HEK293 (cell line): ENCODE measurements around the gene CXorf38.

Source experiments
- HIC1 ChIP-seq: fragments of 450-650 bp; formaldehyde crosslinking; IDR thresholded peaks from 2 replicates; pipeline ENCODE4 v1.5.1; 2016; ENCODE audit warnings: missing biosample characterization, missing genetic modification characterization
- HOXA7 ChIP-seq: sonication (generic); formaldehyde crosslinking; IDR thresholded peaks from 2 replicates; pipeline ENCODE4 v1.8.1; 2022; ENCODE audit warnings: missing genetic modification reagents, borderline replicate concordance
- KLF8 ChIP-seq: fragments of 450-650 bp; formaldehyde crosslinking; IDR thresholded peaks from 2 replicates; pipeline ENCODE4 v1.5.1; 2016; ENCODE audit warnings: missing biosample characterization, missing genetic modification characterization
- PBX3 ChIP-seq: sonication (generic); formaldehyde crosslinking; IDR thresholded peaks from 2 replicates; pipeline ENCODE4 v1.8.1; 2022; ENCODE audit warnings: mild to moderate bottlenecking, moderate library complexity, missing genetic modification reagents
- PRDM1 ChIP-seq: fragments of 450-650 bp; formaldehyde crosslinking; IDR thresholded peaks from 2 replicates; pipeline ENCODE4; 2016; ENCODE audit warnings: missing biosample characterization, missing genetic modification characterization
- PRDM6 ChIP-seq: fragments of 450-650 bp; formaldehyde crosslinking; IDR thresholded peaks from 2 replicates; pipeline ENCODE4 v1.5.1; 2017; ENCODE audit warnings: missing biosample characterization, missing genetic modification characterization
- YY1 ChIP-seq: fragments of 450-650 bp; formaldehyde crosslinking; IDR thresholded peaks from 2 replicates; pipeline ENCODE4 v1.5.1; 2018; ENCODE audit warnings: missing biosample characterization, missing genetic modification characterization
- ZBTB48 ChIP-seq: fragments of 450-650 bp; formaldehyde crosslinking; IDR thresholded peaks from 2 replicates; pipeline ENCODE4 v1.5.1; 2016; ENCODE audit warnings: missing biosample characterization, missing genetic modification characterization
- ZFP41 ChIP-seq: fragments of 450-650 bp; formaldehyde crosslinking; IDR thresholded peaks from 2 replicates; pipeline ENCODE4 v1.5.1; 2016; ENCODE audit warnings: missing biosample characterization, missing genetic modification characterization, borderline replicate concordance
- ZIC2 ChIP-seq: fragments of 450-650 bp; formaldehyde crosslinking; IDR thresholded peaks from 2 replicates; pipeline ENCODE4 v1.5.1; 2016; ENCODE audit warnings: missing biosample characterization, missing genetic modification characterization
- ZNF138 ChIP-seq: fragments of 450-650 bp; formaldehyde crosslinking; IDR thresholded peaks from 2 replicates; pipeline ENCODE4 v1.5.1; 2016; ENCODE audit warnings: missing biosample characterization, missing genetic modification characterization, borderline replicate concordance
- ZNF140 ChIP-seq: fragments of 450-650 bp; formaldehyde crosslinking; IDR thresholded peaks from 2 replicates; pipeline ENCODE4 v1.5.1; 2016; ENCODE audit warnings: missing biosample characterization, missing genetic modification characterization
- ZNF169 ChIP-seq: fragments of 450-650 bp; formaldehyde crosslinking; IDR thresholded peaks from 2 replicates; pipeline ENCODE4 v1.5.1; 2016; ENCODE audit warnings: missing biosample characterization, missing genetic modification characterization
- ZNF184 ChIP-seq: fragments of 450-650 bp; IDR thresholded peaks from 2 replicates; pipeline ENCODE4 v1.5.1; 2018; ENCODE audit warnings: missing biosample characterization, mild to moderate bottlenecking, missing genetic modification characterization
- ZNF221 ChIP-seq: fragments of 450-650 bp; formaldehyde crosslinking; IDR thresholded peaks from 2 replicates; pipeline ENCODE4 v1.5.1; 2017; ENCODE audit warnings: missing biosample characterization, missing genetic modification characterization, borderline replicate concordance
- ZNF341 ChIP-seq: fragments of 450-650 bp; formaldehyde crosslinking; IDR thresholded peaks from 2 replicates; pipeline ENCODE4; 2016; ENCODE audit warnings: low read depth, missing biosample characterization, missing genetic modification characterization
- ZNF37A ChIP-seq: fragments of 450-650 bp; IDR thresholded peaks from 2 replicates; pipeline ENCODE4 v1.5.1; 2018; ENCODE audit warnings: missing biosample characterization, missing genetic modification characterization
- ZNF423 ChIP-seq: fragments of 450-650 bp; formaldehyde crosslinking; IDR thresholded peaks from 2 replicates; pipeline ENCODE4 v1.5.1; 2016; ENCODE audit warnings: missing biosample characterization, missing genetic modification characterization
- ZNF501 ChIP-seq: fragments of 450-650 bp; formaldehyde crosslinking; IDR thresholded peaks from 2 replicates; pipeline ENCODE4 v1.5.1; 2016; ENCODE audit warnings: missing biosample characterization, missing genetic modification characterization
- ZNF549 ChIP-seq: fragments of 450-650 bp; IDR thresholded peaks from 2 replicates; pipeline ENCODE4 v1.5.1; 2018; ENCODE audit warnings: missing biosample characterization, missing genetic modification characterization, mild to moderate bottlenecking, inconsistent platforms, moderate library complexity
- ZNF585B ChIP-seq: fragments of 450-650 bp; formaldehyde crosslinking; IDR thresholded peaks from 2 replicates; pipeline ENCODE4 v1.5.1; 2016; ENCODE audit warnings: missing biosample characterization, missing genetic modification characterization
- ZNF600 ChIP-seq: fragments of 450-650 bp; formaldehyde crosslinking; IDR thresholded peaks from 2 replicates; pipeline ENCODE4 v1.5.1; 2016; ENCODE audit warnings: missing biosample characterization, missing genetic modification characterization
- ZNF621 ChIP-seq: fragments of 450-650 bp; formaldehyde crosslinking; IDR thresholded peaks from 2 replicates; pipeline ENCODE4 v1.5.1; 2017; ENCODE audit warnings: missing biosample characterization, missing genetic modification characterization
- ZNF654 ChIP-seq: fragments of 450-650 bp; formaldehyde crosslinking; IDR thresholded peaks from 2 replicates; pipeline ENCODE4 v1.5.1; 2016; ENCODE audit warnings: low read depth, missing biosample characterization, missing genetic modification characterization
- ZNF664 ChIP-seq: fragments of 450-650 bp; formaldehyde crosslinking; IDR thresholded peaks from 2 replicates; pipeline ENCODE4 v1.5.1; 2016; ENCODE audit warnings: missing biosample characterization, missing genetic modification characterization
- ZNF677 ChIP-seq: fragments of 450-650 bp; IDR thresholded peaks from 2 replicates; pipeline ENCODE4 v1.5.0; 2018; ENCODE audit warnings: missing biosample characterization, mild to moderate bottlenecking, missing genetic modification characterization, moderate library complexity
- TF ChIP-seq, protein P1 (sequence below): fragments of 450-650 bp; formaldehyde crosslinking; conservative IDR thresholded peaks from 2 replicates; pipeline ENCODE4 v1.5.1; 2016; ENCODE audit warnings: low read depth, missing biosample characterization, missing genetic modification characterization
- TF ChIP-seq, protein P2 (sequence below): fragments of 450-650 bp; formaldehyde crosslinking; IDR thresholded peaks from 2 replicates; pipeline ENCODE4 v1.5.0; 2017; ENCODE audit warnings: missing biosample characterization, missing genetic modification characterization, borderline replicate concordance

CXorf38 gene

DNA sequence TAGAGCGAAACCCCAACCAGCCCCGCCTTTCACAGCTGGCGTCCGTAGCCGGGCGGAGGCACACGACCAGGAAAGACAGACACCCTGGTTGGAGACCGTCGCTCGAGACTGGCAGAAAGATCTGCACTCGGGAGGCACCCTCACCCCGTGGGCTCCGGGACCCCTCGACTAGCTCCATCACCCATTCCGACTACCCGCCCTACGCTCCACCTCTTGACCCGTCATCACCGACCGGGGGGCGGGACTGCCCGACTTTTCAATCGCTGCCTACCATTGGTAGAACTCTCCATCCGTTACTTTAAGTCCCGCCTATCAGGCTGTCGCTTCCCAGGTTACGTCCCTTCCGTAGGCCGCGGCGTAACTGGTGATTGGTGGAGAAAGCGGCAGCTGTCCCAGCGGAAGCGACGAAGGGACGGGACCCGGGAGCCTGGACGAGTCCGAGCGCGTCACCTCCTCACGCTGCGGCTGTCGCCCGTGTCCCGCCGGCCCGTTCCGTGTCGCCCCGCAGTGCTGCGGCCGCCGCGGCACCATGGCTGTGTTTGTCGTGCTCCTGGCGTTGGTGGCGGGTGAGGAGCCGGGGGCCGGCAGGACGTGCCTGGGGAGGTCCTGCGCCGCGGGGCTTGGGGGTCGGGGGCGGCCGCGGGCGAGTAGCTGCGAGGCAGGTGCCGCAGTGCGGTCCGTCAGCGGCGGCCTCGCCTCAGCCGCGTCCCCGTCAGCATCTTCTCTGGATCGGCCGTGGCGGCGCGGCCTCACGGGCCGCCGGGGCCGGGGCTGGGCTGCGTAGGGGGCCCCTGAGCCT is 66.6 kb downstream of the CXorf38 start, which contains the start of gene ATP6AP2 (continued):
- TF ChIP-seq ZBTB48 (tag by site-specific recombination), result no peak
- 0 out of 2 replicates have a peak, but pooled peaks have one; percentile 35 for TF ChIP-seq ZNF600 (tag by site-specific recombination)
- TF ChIP-seq PBX3 (CRISPR knock-in tag), result peak; percentile 85; the same call in 1 of the 2 replicates
- peak; percentile 15; the same call in 1 of the 2 replicates for TF ChIP-seq ZNF140 (tag by site-specific recombination)
- no peak for TF ChIP-seq ZNF585B (tag by site-specific recombination)
- TF ChIP-seq ZNF677 (tag by site-specific recombination), result no peak
- no peak for TF ChIP-seq ZNF138 (tag by site-specific recombination)
- TF ChIP-seq ZNF423 (tag by site-specific recombination), result no peak
- TF ChIP-seq ZNF664, result no peak
- TF ChIP-seq ZNF654 (tag by site-specific recombination), result no peak
- no peak for TF ChIP-seq ZNF37A (tag by site-specific recombination)
- TF ChIP-seq, protein P1, sequence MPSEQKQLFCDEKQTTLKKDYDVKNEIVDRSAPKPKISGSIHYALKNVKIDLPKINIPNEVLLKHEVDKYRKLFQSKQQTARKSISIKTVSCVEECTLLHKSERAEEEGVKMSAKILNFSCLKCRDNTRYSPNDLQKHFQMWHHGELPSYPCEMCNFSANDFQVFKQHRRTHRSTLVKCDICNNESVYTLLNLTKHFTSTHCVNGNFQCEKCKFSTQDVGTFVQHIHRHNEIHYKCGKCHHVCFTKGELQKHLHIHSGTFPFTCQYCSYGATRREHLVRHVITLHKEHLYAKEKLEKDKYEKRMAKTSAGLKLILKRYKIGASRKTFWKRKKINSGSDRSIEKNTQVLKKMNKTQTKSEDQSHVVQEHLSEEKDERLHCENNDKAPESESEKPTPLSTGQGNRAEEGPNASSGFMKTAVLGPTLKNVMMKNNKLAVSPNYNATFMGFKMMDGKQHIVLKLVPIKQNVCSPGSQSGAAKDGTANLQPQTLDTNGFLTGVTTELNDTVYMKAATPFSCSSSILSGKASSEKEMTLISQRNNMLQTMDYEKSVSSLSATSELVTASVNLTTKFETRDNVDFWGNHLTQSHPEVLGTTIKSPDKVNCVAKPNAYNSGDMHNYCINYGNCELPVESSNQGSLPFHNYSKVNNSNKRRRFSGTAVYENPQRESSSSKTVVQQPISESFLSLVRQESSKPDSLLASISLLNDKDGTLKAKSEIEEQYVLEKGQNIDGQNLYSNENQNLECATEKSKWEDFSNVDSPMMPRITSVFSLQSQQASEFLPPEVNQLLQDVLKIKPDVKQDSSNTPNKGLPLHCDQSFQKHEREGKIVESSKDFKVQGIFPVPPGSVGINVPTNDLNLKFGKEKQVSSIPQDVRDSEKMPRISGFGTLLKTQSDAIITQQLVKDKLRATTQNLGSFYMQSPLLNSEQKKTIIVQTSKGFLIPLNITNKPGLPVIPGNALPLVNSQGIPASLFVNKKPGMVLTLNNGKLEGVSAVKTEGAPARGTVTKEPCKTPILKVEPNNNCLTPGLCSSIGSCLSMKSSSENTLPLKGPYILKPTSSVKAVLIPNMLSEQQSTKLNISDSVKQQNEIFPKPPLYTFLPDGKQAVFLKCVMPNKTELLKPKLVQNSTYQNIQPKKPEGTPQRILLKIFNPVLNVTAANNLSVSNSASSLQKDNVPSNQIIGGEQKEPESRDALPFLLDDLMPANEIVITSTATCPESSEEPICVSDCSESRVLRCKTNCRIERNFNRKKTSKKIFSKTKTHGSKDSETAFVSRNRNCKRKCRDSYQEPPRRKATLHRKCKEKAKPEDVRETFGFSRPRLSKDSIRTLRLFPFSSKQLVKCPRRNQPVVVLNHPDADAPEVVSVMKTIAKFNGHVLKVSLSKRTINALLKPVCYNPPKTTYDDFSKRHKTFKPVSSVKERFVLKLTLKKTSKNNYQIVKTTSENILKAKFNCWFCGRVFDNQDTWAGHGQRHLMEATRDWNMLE (tag by site-specific recombination), result no peak
- no peak for TF ChIP-seq ZNF184
- TF ChIP-seq ZNF501 (tag by site-specific recombination), result no peak
- TF ChIP-seq PRDM1, result no peak
- TF ChIP-seq YY1 (tag by site-specific recombination), result no peak
- no peak for TF ChIP-seq ZNF221
- no peak for TF ChIP-seq HOXA7 (CRISPR knock-in tag)
- peak; percentile 88 for TF ChIP-seq ZNF341
- no peak for TF ChIP-seq PRDM6 (tag by site-specific recombination)
- peak; percentile 77 for TF ChIP-seq ZIC2 (tag by site-specific recombination)
- TF ChIP-seq, protein P2, sequence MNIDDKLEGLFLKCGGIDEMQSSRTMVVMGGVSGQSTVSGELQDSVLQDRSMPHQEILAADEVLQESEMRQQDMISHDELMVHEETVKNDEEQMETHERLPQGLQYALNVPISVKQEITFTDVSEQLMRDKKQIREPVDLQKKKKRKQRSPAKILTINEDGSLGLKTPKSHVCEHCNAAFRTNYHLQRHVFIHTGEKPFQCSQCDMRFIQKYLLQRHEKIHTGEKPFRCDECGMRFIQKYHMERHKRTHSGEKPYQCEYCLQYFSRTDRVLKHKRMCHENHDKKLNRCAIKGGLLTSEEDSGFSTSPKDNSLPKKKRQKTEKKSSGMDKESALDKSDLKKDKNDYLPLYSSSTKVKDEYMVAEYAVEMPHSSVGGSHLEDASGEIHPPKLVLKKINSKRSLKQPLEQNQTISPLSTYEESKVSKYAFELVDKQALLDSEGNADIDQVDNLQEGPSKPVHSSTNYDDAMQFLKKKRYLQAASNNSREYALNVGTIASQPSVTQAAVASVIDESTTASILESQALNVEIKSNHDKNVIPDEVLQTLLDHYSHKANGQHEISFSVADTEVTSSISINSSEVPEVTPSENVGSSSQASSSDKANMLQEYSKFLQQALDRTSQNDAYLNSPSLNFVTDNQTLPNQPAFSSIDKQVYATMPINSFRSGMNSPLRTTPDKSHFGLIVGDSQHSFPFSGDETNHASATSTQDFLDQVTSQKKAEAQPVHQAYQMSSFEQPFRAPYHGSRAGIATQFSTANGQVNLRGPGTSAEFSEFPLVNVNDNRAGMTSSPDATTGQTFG, result no peak
- no peak for TF ChIP-seq ZNF549
- TF ChIP-seq ZNF621 (tag by site-specific recombination), result no peak
- no peak for TF ChIP-seq HIC1 (tag by site-specific recombination)
- TF ChIP-seq ZNF169 (tag by site-specific recombination), result no peak
- peak; percentile 48; the same call in 1 of the 2 replicates for TF ChIP-seq KLF8
- no peak for TF ChIP-seq ZFP41 (tag by site-specific recombination)
